ENCODE data around the gene AKAP8L. TPM values are rescaled to one million over a fixed set of nuclear protein-coding genes. Genes with fewer than 3 reads are reported as not detected.

The AKAP8L gene
- polyA plus RNA-seq, 4 donors: 40.4 to 134 (median 80.9) TPM

DNA sequence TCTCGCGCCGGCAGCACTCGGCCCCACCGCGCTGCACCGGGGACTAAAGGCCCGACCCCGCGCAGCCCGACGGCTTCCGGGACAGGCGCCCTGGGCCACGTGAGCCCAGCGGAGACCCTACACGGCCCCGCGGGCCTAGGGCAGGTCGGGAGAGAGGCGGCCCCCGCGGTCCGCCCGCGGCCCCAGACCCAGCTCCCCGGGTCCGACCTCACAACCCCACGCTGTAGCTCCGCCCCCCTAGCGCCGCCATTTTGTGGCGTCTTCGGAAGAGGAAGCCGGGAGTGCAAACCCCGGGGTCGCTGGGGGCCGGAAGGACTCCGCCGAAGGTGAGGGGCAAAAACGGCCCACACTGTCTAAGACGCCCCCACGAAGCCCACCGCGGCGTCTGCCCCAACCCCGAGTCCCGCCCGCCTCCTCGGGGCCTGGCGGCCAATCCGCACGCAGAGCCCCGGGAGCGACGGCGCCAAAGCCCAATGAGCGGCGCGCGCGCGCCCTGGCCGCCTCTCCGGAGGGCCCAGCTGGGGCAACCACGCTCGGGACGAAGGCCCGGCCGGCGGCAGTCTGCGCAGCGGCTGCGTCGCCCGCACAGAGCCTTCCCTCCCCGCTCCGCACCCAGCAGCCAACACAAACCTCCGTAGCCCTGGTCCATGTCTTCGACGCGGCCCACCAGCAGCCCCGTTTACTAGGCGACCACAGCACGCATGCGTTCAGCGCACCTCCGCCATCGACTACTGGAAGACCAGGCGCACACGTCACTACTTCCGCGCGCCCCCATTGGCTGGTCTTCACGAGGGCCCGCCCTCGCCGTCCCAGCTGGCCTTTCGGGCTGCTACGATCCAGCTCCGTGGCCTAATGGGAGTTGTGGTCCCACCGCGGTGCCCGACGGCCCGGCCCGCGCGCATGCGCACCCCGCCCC lies 39.4 kb downstream of the AKAP8L start, which contains the start of gene AKAP8:
AKAP8 (minus strand) TSS at position 705 of the 916 bp plus-strand sequence; CDS start at position 649, 56 bp downstream.
- Histone ChIP-seq H3K27me3 (ENCODE audit: control insufficient read depth in 3 of 3, insufficient read depth in 3 of 3, low read length in 3 of 3) (no peaks in the 10 kb centered on the region), H3K27ac (ENCODE audit: low read depth in 1 of 3, low read length in 2 of 3) (peak within 1 kb of the TSS; percentile 96 to 98 (median 96)), H3K9me3 (ENCODE audit: control insufficient read depth in 2 of 2, insufficient read depth in 1 of 2, low read depth in 1 of 2, low read length in 1 of 2) (no peaks in the 10 kb centered on the region), H3K36me3 (ENCODE audit: control insufficient read depth in 3 of 3, insufficient read depth in 2 of 3, low read depth in 1 of 3, low read length in 3 of 3) (peaks cover 0 to 24% (median 3%) of the 10 kb centered on the region in 3 donors), H3K4me1 (ENCODE audit: control insufficient read depth in 3 of 3, insufficient read depth in 2 of 3, low read depth in 1 of 3, low read length in 2 of 3) (peaks cover 0 to 10% (median 2%) of the 10 kb centered on the region in 3 donors), H3K4me3 (ENCODE audit: low read depth in 1 of 3, low read length in 3 of 3) (peak within 1 kb of the TSS; percentile 91 to 99 (median 93))
- DNase-seq (peak; percentile 99), FAIRE-seq (no peak)
- WGBS, 3 donors: 1% methylated on average over 76 to 111 of the region's 111 CpGs

DNA sequence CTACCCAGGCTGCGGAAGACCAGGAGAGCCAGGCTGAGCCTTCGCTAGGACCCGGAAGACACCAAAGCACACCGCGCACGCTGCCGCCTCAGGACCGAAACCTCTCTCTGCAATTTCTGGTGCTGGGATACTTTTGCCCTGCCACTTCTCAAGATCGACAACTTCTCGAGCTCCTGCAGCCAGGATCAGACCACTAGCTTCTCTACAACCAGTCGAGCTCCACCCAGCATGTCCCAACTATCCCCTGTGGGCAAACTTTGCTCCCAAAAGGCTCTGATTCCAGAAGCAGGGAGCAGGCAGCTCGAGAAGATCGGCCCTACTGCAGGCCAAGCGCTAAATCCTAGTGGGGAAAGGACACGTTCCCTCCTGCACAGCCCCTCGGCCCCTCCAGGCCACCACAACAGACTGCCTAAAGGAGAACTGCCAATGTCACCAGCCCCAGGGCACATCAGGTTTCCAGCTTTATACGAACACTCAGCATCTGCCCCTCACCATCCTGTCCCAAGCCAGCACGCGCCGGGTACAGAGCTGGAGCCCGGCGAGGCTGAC lies 40.2 kb downstream of the AKAP8L start:
- Histone ChIP-seq H3K4me3 (ENCODE audit: low read depth in 1 of 3, low read length in 3 of 3) (peak overlapping the region; percentile 91 to 99 (median 93)), H3K4me1 (ENCODE audit: control insufficient read depth in 3 of 3, insufficient read depth in 2 of 3, low read depth in 1 of 3, low read length in 2 of 3) (peaks cover 0 to 10% (median 2%) of the 10 kb centered on the region in 3 donors), H3K9me3 (ENCODE audit: control insufficient read depth in 2 of 2, insufficient read depth in 1 of 2, low read depth in 1 of 2, low read length in 1 of 2) (no peaks in the 10 kb centered on the region), H3K36me3 (ENCODE audit: control insufficient read depth in 3 of 3, insufficient read depth in 2 of 3, low read depth in 1 of 3, low read length in 3 of 3) (peaks cover 0 to 32% (median 5%) of the 10 kb centered on the region in 3 donors), H3K27me3 (ENCODE audit: control insufficient read depth in 3 of 3, insufficient read depth in 3 of 3, low read length in 3 of 3) (no peaks in the 10 kb centered on the region), H3K27ac (ENCODE audit: low read depth in 1 of 3, low read length in 2 of 3) (peak overlapping the region; percentile 96 to 98 (median 96))
- whole genome bisulfite sequencing, 3 donors: 0 to 1% (median 1%) methylated on average over 22 of the region's 22 CpGs
- DNase-seq (peak; percentile 68 to 75), FAIRE-seq (no peak)

DNA sequence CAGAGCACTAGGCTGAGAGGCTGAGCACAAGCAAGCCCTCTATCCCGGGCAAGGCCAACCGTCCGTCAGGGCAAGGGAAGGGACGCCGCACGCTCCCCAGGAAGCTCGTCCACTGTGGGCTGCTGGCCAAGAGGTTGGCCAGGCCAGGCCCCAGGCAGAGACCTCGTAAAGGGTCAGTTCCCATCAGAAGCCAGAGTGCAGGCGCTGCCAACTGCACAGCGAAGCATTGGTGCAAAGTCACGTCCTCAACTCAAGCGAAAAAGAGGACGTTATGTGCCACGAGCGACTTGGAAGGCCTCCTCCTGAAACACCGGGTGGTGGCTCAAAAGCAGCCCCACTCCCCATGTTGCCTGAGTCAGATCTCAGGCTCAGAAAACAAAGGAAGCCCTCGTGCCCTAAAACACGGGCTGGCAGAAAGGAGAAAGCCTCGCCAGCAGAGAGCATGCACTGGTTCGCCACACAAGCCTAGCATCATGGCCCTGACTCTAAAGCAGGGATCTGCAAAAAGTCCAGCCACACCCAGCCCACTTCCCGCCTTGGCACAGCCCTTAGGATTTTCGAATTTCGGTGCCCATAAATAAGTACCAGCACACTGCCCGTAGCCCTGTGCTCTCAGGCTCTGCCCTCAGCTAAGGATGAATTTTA lies 43.9 kb downstream of the AKAP8L start:
- H3K36me3 ChIP-seq (ENCODE audit: control insufficient read depth in 3 of 3, insufficient read depth in 2 of 3, low read depth in 1 of 3, low read length in 3 of 3): peaks cover 3 to 59% (median 21%) of the 10 kb centered on the region in 3 donors
- peak overlapping the region in 1 of 3 donors; percentile 33 for H3K27ac ChIP-seq (ENCODE audit: low read depth in 1 of 3, low read length in 2 of 3)
- H3K4me3 ChIP-seq (ENCODE audit: low read depth in 1 of 3, low read length in 3 of 3): no peak overlapping the region
- FAIRE-seq (no peak), DNase-seq (no peak)
- H3K9me3 ChIP-seq (ENCODE audit: control insufficient read depth in 2 of 2, insufficient read depth in 1 of 2, low read depth in 1 of 2, low read length in 1 of 2): no peaks in the 10 kb centered on the region
- peaks cover 0 to 10% (median 2%) of the 10 kb centered on the region in 3 donors for H3K4me1 ChIP-seq (ENCODE audit: control insufficient read depth in 3 of 3, insufficient read depth in 2 of 3, low read depth in 1 of 3, low read length in 2 of 3)
- WGBS, 3 donors: 71 to 84% (median 78%) methylated on average over 24 of the region's 24 CpGs
- no peaks in the 10 kb centered on the region for H3K27me3 ChIP-seq (ENCODE audit: control insufficient read depth in 3 of 3, insufficient read depth in 3 of 3, low read length in 3 of 3)

DNA sequence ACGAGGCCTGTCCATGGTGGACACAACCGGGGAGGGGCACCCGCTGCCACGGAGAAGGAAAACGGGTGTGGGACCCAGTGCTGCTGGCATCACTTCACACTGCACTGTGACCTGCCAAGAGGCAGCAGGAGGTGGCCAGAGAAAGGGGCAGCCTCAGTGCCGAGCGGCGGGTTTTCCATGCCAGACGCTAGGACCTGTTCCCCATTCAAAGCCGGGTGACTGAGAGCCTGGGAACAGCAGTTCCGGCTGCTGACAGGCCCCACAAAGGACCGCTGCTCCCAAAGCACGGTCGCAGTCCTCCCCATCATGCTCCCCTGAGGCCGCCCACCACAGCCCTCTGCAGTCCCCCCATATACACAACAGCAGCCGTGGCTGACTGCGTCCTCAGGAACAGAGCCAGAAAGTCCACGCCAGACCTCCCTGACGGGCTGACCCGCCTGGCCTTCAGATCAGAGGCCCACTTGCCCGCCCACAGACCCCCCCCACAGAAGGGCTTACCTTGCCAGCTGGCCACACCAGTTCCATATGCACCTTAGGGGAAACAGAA lies 44.6 kb downstream of the AKAP8L start:
- Histone ChIP-seq H3K4me3 (ENCODE audit: low read depth in 1 of 3, low read length in 3 of 3) (no peak overlapping the region), H3K27ac (ENCODE audit: low read depth in 1 of 3, low read length in 2 of 3) (peak overlapping the region in 1 of 3 donors; percentile 33), H3K9me3 (ENCODE audit: control insufficient read depth in 2 of 2, insufficient read depth in 1 of 2, low read depth in 1 of 2, low read length in 1 of 2) (no peaks in the 10 kb centered on the region), H3K27me3 (ENCODE audit: control insufficient read depth in 3 of 3, insufficient read depth in 3 of 3, low read length in 3 of 3) (no peaks in the 10 kb centered on the region), H3K4me1 (ENCODE audit: control insufficient read depth in 3 of 3, insufficient read depth in 2 of 3, low read depth in 1 of 3, low read length in 2 of 3) (peaks cover 0 to 10% (median 2%) of the 10 kb centered on the region in 3 donors), H3K36me3 (ENCODE audit: control insufficient read depth in 3 of 3, insufficient read depth in 2 of 3, low read depth in 1 of 3, low read length in 3 of 3) (peaks cover 5 to 67% (median 23%) of the 10 kb centered on the region in 3 donors)
- DNase-seq (no peak), FAIRE-seq (no peak)
- 77 to 87% (median 83%) methylated on average over 20 to 21 of the region's 21 CpGs for WGBS, 3 donors

DNA sequence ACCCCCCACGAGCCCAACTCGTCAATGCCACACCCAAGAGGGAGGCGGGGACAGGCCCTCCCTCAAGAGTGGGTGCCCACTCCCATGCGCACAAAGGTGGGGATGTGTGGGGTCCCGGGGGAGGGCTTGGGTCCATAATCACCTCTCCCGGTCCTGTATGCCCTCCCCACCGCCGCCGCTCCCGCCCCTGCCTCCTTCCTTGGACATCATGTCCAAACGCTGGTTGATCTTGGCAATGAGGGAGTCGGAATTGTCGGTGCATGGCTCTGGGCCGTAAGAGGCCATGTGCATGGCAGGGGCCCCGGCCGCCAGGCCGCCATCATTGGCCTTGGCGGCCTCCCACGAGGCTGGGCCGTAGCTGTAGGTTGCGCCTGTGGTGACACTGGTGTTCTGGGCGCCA lies 45.1 kb downstream of the AKAP8L start:
- no peak overlapping the region for H3K27ac ChIP-seq (ENCODE audit: low read depth in 1 of 3, low read length in 2 of 3)
- FAIRE-seq (no peak), DNase-seq (no peak)
- no peaks in the 10 kb centered on the region for H3K27me3 ChIP-seq (ENCODE audit: control insufficient read depth in 3 of 3, insufficient read depth in 3 of 3, low read length in 3 of 3)
- peaks cover 5 to 72% (median 23%) of the 10 kb centered on the region in 3 donors for H3K36me3 ChIP-seq (ENCODE audit: control insufficient read depth in 3 of 3, insufficient read depth in 2 of 3, low read depth in 1 of 3, low read length in 3 of 3)
- no peak overlapping the region for H3K4me3 ChIP-seq (ENCODE audit: low read depth in 1 of 3, low read length in 3 of 3)
- no peaks in the 10 kb centered on the region for H3K9me3 ChIP-seq (ENCODE audit: control insufficient read depth in 2 of 2, insufficient read depth in 1 of 2, low read depth in 1 of 2, low read length in 1 of 2)
- 89 to 91% (median 90%) methylated on average over 22 of the region's 22 CpGs for WGBS, 3 donors
- H3K4me1 ChIP-seq (ENCODE audit: control insufficient read depth in 3 of 3, insufficient read depth in 2 of 3, low read depth in 1 of 3, low read length in 2 of 3): peaks cover 0 to 10% (median 2%) of the 10 kb centered on the region in 3 donors

DNA sequence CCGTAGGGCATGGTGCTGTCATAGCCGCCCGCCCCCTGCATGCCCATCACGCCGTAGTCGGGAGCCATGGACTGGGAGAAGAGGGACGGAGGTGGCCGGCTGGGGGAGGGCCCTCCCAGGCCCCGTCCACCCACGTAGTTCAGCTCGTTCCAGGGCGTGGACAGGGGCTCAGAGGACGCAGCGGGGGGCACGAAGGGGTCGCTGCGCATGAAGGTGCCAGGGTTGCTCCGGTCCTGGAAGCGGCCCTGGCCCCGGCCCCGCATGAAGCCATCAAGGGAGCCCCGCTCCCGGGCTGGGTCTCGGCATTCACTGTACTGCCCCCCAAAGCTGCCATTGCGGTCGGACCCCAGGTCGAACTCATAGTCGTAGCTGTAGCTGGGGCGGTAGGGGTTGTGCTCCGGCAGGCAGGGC lies 45.9 kb downstream of the AKAP8L start:
- H3K36me3 ChIP-seq (ENCODE audit: control insufficient read depth in 3 of 3, insufficient read depth in 2 of 3, low read depth in 1 of 3, low read length in 3 of 3): peaks cover 5 to 80% (median 23%) of the 10 kb centered on the region in 3 donors
- DNase-seq (no peak), FAIRE-seq (no peak)
- H3K4me1 ChIP-seq (ENCODE audit: control insufficient read depth in 3 of 3, insufficient read depth in 2 of 3, low read depth in 1 of 3, low read length in 2 of 3): peaks cover 0 to 10% (median 2%) of the 10 kb centered on the region in 3 donors
- H3K9me3 ChIP-seq (ENCODE audit: control insufficient read depth in 2 of 2, insufficient read depth in 1 of 2, low read depth in 1 of 2, low read length in 1 of 2): no peaks in the 10 kb centered on the region
- 94 to 98% (median 95%) methylated on average over 30 of the region's 30 CpGs for WGBS, 3 donors
- H3K27ac ChIP-seq (ENCODE audit: low read depth in 1 of 3, low read length in 2 of 3): no peak overlapping the region
- H3K27me3 ChIP-seq (ENCODE audit: control insufficient read depth in 3 of 3, insufficient read depth in 3 of 3, low read length in 3 of 3): no peaks in the 10 kb centered on the region
- no peak overlapping the region for H3K4me3 ChIP-seq (ENCODE audit: low read depth in 1 of 3, low read length in 3 of 3)

DNA sequence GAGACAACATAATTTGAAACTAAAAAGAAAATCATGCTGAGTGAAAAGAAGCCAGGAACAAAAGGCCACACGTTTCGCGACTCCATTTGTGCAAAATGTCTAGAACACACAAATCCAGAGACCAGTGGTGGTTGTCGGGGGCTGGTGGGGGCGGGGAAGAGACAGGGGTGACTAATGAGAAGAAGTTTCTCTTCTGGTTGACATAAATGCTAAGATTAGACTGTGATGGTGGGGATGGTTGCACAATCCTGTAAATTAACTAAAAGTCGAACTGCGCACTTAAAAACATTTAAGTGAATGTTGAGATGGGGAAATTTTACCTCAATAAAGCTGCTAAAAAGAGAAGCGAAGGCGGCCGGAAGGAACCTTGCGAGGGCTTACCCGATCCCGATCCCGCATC lies 46.3 kb downstream of the AKAP8L start:
- Histone ChIP-seq H3K4me1 (ENCODE audit: control insufficient read depth in 3 of 3, insufficient read depth in 2 of 3, low read depth in 1 of 3, low read length in 2 of 3) (peaks cover 0 to 7% (median 2%) of the 10 kb centered on the region in 3 donors), H3K36me3 (ENCODE audit: control insufficient read depth in 3 of 3, insufficient read depth in 2 of 3, low read depth in 1 of 3, low read length in 3 of 3) (peaks cover 5 to 84% (median 25%) of the 10 kb centered on the region in 3 donors), H3K27ac (ENCODE audit: low read depth in 1 of 3, low read length in 2 of 3) (no peak overlapping the region), H3K9me3 (ENCODE audit: control insufficient read depth in 2 of 2, insufficient read depth in 1 of 2, low read depth in 1 of 2, low read length in 1 of 2) (no peaks in the 10 kb centered on the region), H3K27me3 (ENCODE audit: control insufficient read depth in 3 of 3, insufficient read depth in 3 of 3, low read length in 3 of 3) (no peaks in the 10 kb centered on the region), H3K4me3 (ENCODE audit: low read depth in 1 of 3, low read length in 3 of 3) (no peak overlapping the region)
- FAIRE-seq (no peak), DNase-seq (no peak)
- WGBS, 3 donors: 89 to 95% (median 94%) methylated on average over 13 to 14 of the region's 14 CpGs
